Measurements from ENCODE around the gene CCDC106. TPM values are rescaled to one million over a fixed set of nuclear protein-coding genes. Genes with fewer than 3 reads are reported as not detected.

Gene CCDC106
- total RNA-seq, 1 experiment from 2014 or later: 19.9 TPM

GRCh38 chr19:55684946-55685681 lies 37.1 kb downstream of the CCDC106 start:
- Histone ChIP-seq H4K5ac (ENCODE audit: insufficient read length, low read depth, low read length) (no peak overlapping the region), H2AK5ac (ENCODE audit: insufficient read length, low read length) (no peak overlapping the region), H3K4ac (ENCODE audit: low read depth, low read length) (no peak overlapping the region), H3K27ac (ENCODE audit: insufficient read length, low read depth, low read length) (no peak overlapping the region), H3K4me1 (ENCODE audit: insufficient read depth, low read length) (no peaks in the 10 kb centered on the region), H3K56ac (ENCODE audit: insufficient read length, low read depth, low read length) (no peak overlapping the region), H3K27me3 (ENCODE audit: insufficient read depth, low read length) (no peaks in the 10 kb centered on the region), H3K23ac (ENCODE audit: insufficient read length, low read depth, low read length) (no peak overlapping the region), H2AFZ (ENCODE audit: low read length) (no peak overlapping the region), H2BK20ac (ENCODE audit: low read depth, low read length, poor library complexity, severe bottlenecking) (no peak overlapping the region), H4K20me1 (ENCODE audit: control insufficient read depth, insufficient read depth, insufficient read length) (no peaks in the 10 kb centered on the region), H3K79me2 (ENCODE audit: insufficient read depth, low read length) (0 out of 2 replicates have a peak, but pooled peaks cover 1% of the 10 kb centered on the region), H2BK120ac (ENCODE audit: low read depth, low read length, poor library complexity, severe bottlenecking) (no peak overlapping the region), H3K23me2 (ENCODE audit: insufficient read length, low read depth, low read length, poor library complexity, severe bottlenecking) (no peaks in the 10 kb centered on the region), H3K14ac (ENCODE audit: insufficient read depth, low read length) (no peak overlapping the region), H4K91ac (ENCODE audit: insufficient read length, low read depth, low read length) (no peak overlapping the region), H4K8ac (replicated peaks; ENCODE audit: insufficient read length, low read depth, low read length) (no peak overlapping the region), H2BK12ac (ENCODE audit: insufficient read length, low read depth, low read length) (no peak overlapping the region), H3T11ph (ENCODE audit: low read length) (no peak overlapping the region), H2BK5ac (ENCODE audit: insufficient read length, low read length) (no peak overlapping the region), H3K9ac (ENCODE audit: extremely low read depth, insufficient read length, low read length) (no peak overlapping the region), H3K9me3 (ENCODE audit: control insufficient read depth, low read depth, low read length) (no peaks in the 10 kb centered on the region), H2BK15ac (ENCODE audit: low read depth, low read length) (no peak overlapping the region), H3K4me2 (ENCODE audit: insufficient read depth, insufficient read length, low read length) (no peak overlapping the region), H3K79me1 (ENCODE audit: insufficient read depth, low read depth, low read length, poor library complexity, severe bottlenecking) (peaks cover 5% of the 10 kb centered on the region), H3K18ac (ENCODE audit: insufficient read length, low read depth, low read length) (no peak overlapping the region)
- Mint-ChIP-seq H3K36me3 (ENCODE audit: insufficient read depth in 1 of 3, low read depth in 3 of 3) (peaks cover 29 to 61% (median 45%) of the 10 kb centered on the region in 3 experiments), H3K4me3 (no peak overlapping the region), H3K27ac (no peak overlapping the region), H3K4me1 (no peaks in the 10 kb centered on the region), H3K27me3 (ENCODE audit: low read depth) (no peaks in the 10 kb centered on the region), H3K9me3 (no peaks in the 10 kb centered on the region; a peak in 1 of 5 replicates)
- DNase-seq: no peak
- TF ChIP-seq CTCF (conservative IDR thresholded peaks at IDR 0.05): no peak
- WGBS (ENCODE audit: extremely low coverage, insufficient read length, low lambda C conversion rate): no CpG with 5 or more reads among the region's 60 CpGs

Data from H9 (cell line).